H7 (cell line): Measurements from ENCODE around the gene XRCC6. TPM values are rescaled to one million over a fixed set of nuclear protein-coding genes. Genes with fewer than 3 reads are reported as not detected.
"Not testable (repeated sequence)": the region's sequence is repeated elsewhere in the genome, so short reads cannot be mapped to it uniquely, and the experiment has no call there.

ENCODE experiments used
- DNase-seq: peaks from one replicate; pipeline ENCODE4 v3.0.0; 2012
- H3K27me3 ChIP-seq: 2 replicates; pipeline ENCODE4 v1.6.0; 2011; ENCODE audit warnings: mild to moderate bottlenecking, low read length; ENCODE audit not compliant: control insufficient read depth, insufficient read depth
- H3K36me3 ChIP-seq: replicated peaks from 2 replicates; pipeline ENCODE4 v1.5.1; 2011; ENCODE audit warnings: low read length; ENCODE audit not compliant: control insufficient read depth, insufficient read depth
- H3K4me3 ChIP-seq: 2 replicates; pipeline ENCODE4 v1.5.1; 2011; ENCODE audit warnings: low read depth, mild to moderate bottlenecking, control low read depth, low read length, moderate library complexity; ENCODE audit not compliant: insufficient read depth
- total RNA-seq: library from RNA; depleted of rRNA; stranded (reverse); fragments of >200 nt; shearing (Covaris generic); gene quantifications from 2 replicates; pipeline ENCODE4 v1.2.3, GENCODE V29; 2014; rRNA removed

Gene XRCC6
- 658 and 684 TPM in 2 replicates for total RNA-seq

GRCh38 chr22:41621099-41621910, at the start of gene XRCC6:
Gene XRCC6 (plus strand): TSS chr22:41621295. CDS start chr22:41622005, 710 bp downstream.
- H3K36me3 ChIP-seq = peaks cover 17% of the 10 kb centered on the region
- peak; percentile 100 for DNase-seq
- peak within 1 kb of the TSS; percentile 93 for H3K4me3 ChIP-seq
- H3K27me3 ChIP-seq = no peaks in the 10 kb centered on the region

- peak; percentile 50 for DNase-seq
These were observed 49.3 kb upstream of the XRCC6 start for GRCh38 chr22:41571786-41572185.

GRCh38 chr22:41572305-41572704, 48.8 kb upstream of the XRCC6 start:
- not testable (repeated sequence) for H3K36me3 ChIP-seq, DNase-seq, H3K4me3 ChIP-seq, H3K27me3 ChIP-seq

More at GRCh38 chr22:41571786-41572185, 49.3 kb upstream of the XRCC6 start:
- no peaks in the 10 kb centered on the region for H3K27me3 ChIP-seq
- no peak overlapping the region for H3K4me3 ChIP-seq
- no peaks in the 10 kb centered on the region for H3K36me3 ChIP-seq

GRCh38 chr22:41573677-41574076, 47.4 kb upstream of the XRCC6 start:
- Histone ChIP-seq H3K27me3 (no peaks in the 10 kb centered on the region), H3K4me3 (no peak overlapping the region), H3K36me3 (no peaks in the 10 kb centered on the region)
- no peak for DNase-seq

- Histone ChIP-seq H3K27me3 (no peaks in the 10 kb centered on the region), H3K4me3 (no peak overlapping the region), H3K36me3 (no peaks in the 10 kb centered on the region)
- DNase-seq = no peak
These were observed 46.2 kb upstream of the XRCC6 start for GRCh38 chr22:41574847-41575381.

GRCh38 chr22:41575533-41575932, 45.6 kb upstream of the XRCC6 start:
- Histone ChIP-seq H3K4me3 (no peak overlapping the region), H3K36me3 (no peaks in the 10 kb centered on the region), H3K27me3 (no peaks in the 10 kb centered on the region)
- DNase-seq = no peak

- Histone ChIP-seq H3K36me3 (no peaks in the 10 kb centered on the region), H3K27me3 (no peaks in the 10 kb centered on the region), H3K4me3 (no peak overlapping the region)
- DNase-seq = peak; percentile 95
These were observed 44.2 kb upstream of the XRCC6 start for GRCh38 chr22:41576877-41577276.

GRCh38 chr22:41578114-41578513, 43.0 kb upstream of the XRCC6 start:
- Histone ChIP-seq H3K36me3 (no peaks in the 10 kb centered on the region), H3K27me3 (no peaks in the 10 kb centered on the region), H3K4me3 (no peak overlapping the region)
- DNase-seq = peak; percentile 29

GRCh38 chr22:41578818-41579217, 42.3 kb upstream of the XRCC6 start:
- DNase-seq = peak; percentile 37
- H3K27me3 ChIP-seq = no peaks in the 10 kb centered on the region
- H3K4me3 ChIP-seq = no peak overlapping the region
- no peaks in the 10 kb centered on the region for H3K36me3 ChIP-seq

- no peaks in the 10 kb centered on the region for H3K36me3 ChIP-seq
- DNase-seq = peak; percentile 33
- H3K27me3 ChIP-seq = no peaks in the 10 kb centered on the region
- H3K4me3 ChIP-seq = no peak overlapping the region
These were observed 41.6 kb upstream of the XRCC6 start for GRCh38 chr22:41579297-41579996.

- Histone ChIP-seq H3K27me3 (no peaks in the 10 kb centered on the region), H3K4me3 (no peak overlapping the region)
These were observed 41.1 kb upstream of the XRCC6 start for GRCh38 chr22:41579997-41580355.

GRCh38 chr22:41582694-41583093, 38.4 kb upstream of the XRCC6 start:
- no peaks in the 10 kb centered on the region for H3K27me3 ChIP-seq
- H3K36me3 ChIP-seq = no peaks in the 10 kb centered on the region
- DNase-seq = no peak
- no peak overlapping the region for H3K4me3 ChIP-seq

More at GRCh38 chr22:41579997-41580355, 41.1 kb upstream of the XRCC6 start:
- no peaks in the 10 kb centered on the region for H3K36me3 ChIP-seq
- no peak for DNase-seq

GRCh38 chr22:41584881-41585280, 36.2 kb upstream of the XRCC6 start:
- Histone ChIP-seq H3K27me3 (no peaks in the 10 kb centered on the region), H3K36me3 (no peaks in the 10 kb centered on the region), H3K4me3 (no peak overlapping the region)
- DNase-seq = no peak

GRCh38 chr22:41585898-41586297, 35.2 kb upstream of the XRCC6 start:
- H3K36me3 ChIP-seq = no peaks in the 10 kb centered on the region
- no peak overlapping the region for H3K4me3 ChIP-seq
- H3K27me3 ChIP-seq = no peaks in the 10 kb centered on the region
- no peak for DNase-seq

GRCh38 chr22:41587347-41587723, 33.8 kb upstream of the XRCC6 start:
- no peak for DNase-seq
- no peak overlapping the region for H3K4me3 ChIP-seq
- no peaks in the 10 kb centered on the region for H3K36me3 ChIP-seq
- no peaks in the 10 kb centered on the region for H3K27me3 ChIP-seq
